ENCODE measurements around the gene FREM2.

DNA sequence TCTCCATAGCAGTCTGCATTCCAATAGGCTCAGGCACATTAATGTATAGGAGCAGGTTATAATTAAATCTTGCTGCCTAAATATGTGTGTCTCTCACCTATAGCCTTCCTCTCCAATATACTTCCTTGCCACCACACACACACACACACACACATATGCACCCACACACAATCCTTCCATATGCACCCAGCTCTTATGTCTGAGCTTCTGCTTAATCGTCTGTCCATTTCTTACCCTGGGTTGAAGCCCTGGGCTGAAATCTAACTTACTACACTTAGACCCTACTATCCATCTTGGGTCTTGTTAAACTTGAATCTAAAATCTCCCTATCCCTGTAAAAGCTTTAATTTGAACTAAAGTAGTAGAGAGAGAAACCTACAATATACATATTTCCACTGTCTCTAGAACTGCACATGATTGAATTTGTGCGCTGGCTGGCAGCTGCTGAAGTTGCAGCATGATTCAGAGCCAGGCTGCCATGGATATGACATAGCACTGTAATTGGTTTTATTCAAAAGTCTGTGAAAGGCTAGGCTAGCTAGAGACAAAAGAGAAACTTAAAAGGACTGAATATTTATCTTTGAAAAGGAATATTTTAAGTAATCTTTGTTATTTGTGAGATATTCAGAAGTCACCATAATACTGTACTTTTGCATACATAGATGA lies 25.7 kb upstream of the FREM2 start:
- TF ChIP-seq, protein P1, sequence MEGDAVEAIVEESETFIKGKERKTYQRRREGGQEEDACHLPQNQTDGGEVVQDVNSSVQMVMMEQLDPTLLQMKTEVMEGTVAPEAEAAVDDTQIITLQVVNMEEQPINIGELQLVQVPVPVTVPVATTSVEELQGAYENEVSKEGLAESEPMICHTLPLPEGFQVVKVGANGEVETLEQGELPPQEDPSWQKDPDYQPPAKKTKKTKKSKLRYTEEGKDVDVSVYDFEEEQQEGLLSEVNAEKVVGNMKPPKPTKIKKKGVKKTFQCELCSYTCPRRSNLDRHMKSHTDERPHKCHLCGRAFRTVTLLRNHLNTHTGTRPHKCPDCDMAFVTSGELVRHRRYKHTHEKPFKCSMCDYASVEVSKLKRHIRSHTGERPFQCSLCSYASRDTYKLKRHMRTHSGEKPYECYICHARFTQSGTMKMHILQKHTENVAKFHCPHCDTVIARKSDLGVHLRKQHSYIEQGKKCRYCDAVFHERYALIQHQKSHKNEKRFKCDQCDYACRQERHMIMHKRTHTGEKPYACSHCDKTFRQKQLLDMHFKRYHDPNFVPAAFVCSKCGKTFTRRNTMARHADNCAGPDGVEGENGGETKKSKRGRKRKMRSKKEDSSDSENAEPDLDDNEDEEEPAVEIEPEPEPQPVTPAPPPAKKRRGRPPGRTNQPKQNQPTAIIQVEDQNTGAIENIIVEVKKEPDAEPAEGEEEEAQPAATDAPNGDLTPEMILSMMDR (IDR thresholded peaks at IDR 0.05; ENCODE audit: insufficient read depth, low read depth, low read length) = no peak
- no peak for TF ChIP-seq EZH2 (IDR thresholded peaks at IDR 0.05; ENCODE audit: insufficient read depth, low read length)

Data from astrocyte (in vitro differentiated cells and primary cell).